HG03521 (cell line): ENCODE results near the gene FOXN4.
"Not testable (repeated sequence)": the region's sequence is repeated elsewhere in the genome, so short reads cannot be mapped to it uniquely, and the experiment has no call there.

ENCODE experiments used
- ATAC-seq: cut with Tn5 transposase; IDR thresholded peaks from one replicate; pipeline ENCODE4 v1.9.1; 2021; ENCODE audit warnings: mild to moderate bottlenecking, moderate library complexity; ENCODE audit not compliant: unreplicated experiment

FOXN4 gene

GRCh38 chr12:109308534-109309380, at the start of gene FOXN4:
FOXN4 (minus strand) TSS chr12:109309284; CDS start chr12:109308321, 963 bp downstream.
- ATAC-seq: no peak

- no peak for ATAC-seq
Observed at GRCh38 chr12:109358154-109358869, 49.2 kb upstream of the FOXN4 start.

GRCh38 chr12:109357032-109357431, 47.9 kb upstream of the FOXN4 start:
- ATAC-seq: no peak

GRCh38 chr12:109356577-109356976, 47.5 kb upstream of the FOXN4 start:
- ATAC-seq: no peak

GRCh38 chr12:109352184-109352583, 43.1 kb upstream of the FOXN4 start:
- no peak for ATAC-seq

GRCh38 chr12:109347589-109347988, 38.5 kb upstream of the FOXN4 start, which contains the start of gene MYO1H:
MYO1H (plus strand) TSS chr12:109347900; CDS start chr12:109347961, 61 bp downstream.
- ATAC-seq: no peak

GRCh38 chr12:109346920-109347319, 37.8 kb upstream of the FOXN4 start:
- ATAC-seq: no peak

GRCh38 chr12:109345428-109345827, 36.3 kb upstream of the FOXN4 start:
- ATAC-seq: no peak

- no peak for ATAC-seq
Observed at GRCh38 chr12:109343677-109344076, 34.6 kb upstream of the FOXN4 start.

GRCh38 chr12:109336593-109336992, 27.5 kb upstream of the FOXN4 start:
- ATAC-seq: no peak

- ATAC-seq: no peak
Observed at GRCh38 chr12:109334887-109335286, 25.8 kb upstream of the FOXN4 start.

GRCh38 chr12:109331301-109331952, 22.3 kb upstream of the FOXN4 start:
- ATAC-seq: no peak

GRCh38 chr12:109330282-109331230, 21.5 kb upstream of the FOXN4 start:
- ATAC-seq: no peak

- no peak for ATAC-seq
Observed at GRCh38 chr12:109329686-109330085, 20.6 kb upstream of the FOXN4 start.

GRCh38 chr12:109329003-109329402, 19.9 kb upstream of the FOXN4 start:
- no peak for ATAC-seq

- ATAC-seq: not testable (repeated sequence)
Observed at GRCh38 chr12:109321294-109321693, 12.2 kb upstream of the FOXN4 start.

- no peak for ATAC-seq
Observed at GRCh38 chr12:109310247-109311125, 1.4 kb upstream of the FOXN4 start.

- ATAC-seq: no peak
Observed at GRCh38 chr12:109309381-109310246, 530 bp upstream of the FOXN4 start.
